Activated CD4-positive, alpha-beta T cell treated with anti-CD3 and anti-CD28 coated beads, Interleukin-2, amount 50 U/mL, for 24 hours (primary cell): ENCODE measurements around the gene BCKDHA.
"Not testable (repeated sequence)": the region's sequence is repeated elsewhere in the genome, so short reads cannot be mapped to it uniquely, and the experiment has no call there.

ENCODE experiments used
- DNase-seq, 2 donors: peaks; one replicate each; pipeline ENCODE4 v3.0.0-alpha.2; 2020; ENCODE audit warnings: low read depth in 1 of 2, low spot score in 1 of 2

Gene BCKDHA

GRCh38 chr19:41425174-41426115 is 27.8 kb downstream of the BCKDHA start:
- no peak for DNase-seq

DNA sequence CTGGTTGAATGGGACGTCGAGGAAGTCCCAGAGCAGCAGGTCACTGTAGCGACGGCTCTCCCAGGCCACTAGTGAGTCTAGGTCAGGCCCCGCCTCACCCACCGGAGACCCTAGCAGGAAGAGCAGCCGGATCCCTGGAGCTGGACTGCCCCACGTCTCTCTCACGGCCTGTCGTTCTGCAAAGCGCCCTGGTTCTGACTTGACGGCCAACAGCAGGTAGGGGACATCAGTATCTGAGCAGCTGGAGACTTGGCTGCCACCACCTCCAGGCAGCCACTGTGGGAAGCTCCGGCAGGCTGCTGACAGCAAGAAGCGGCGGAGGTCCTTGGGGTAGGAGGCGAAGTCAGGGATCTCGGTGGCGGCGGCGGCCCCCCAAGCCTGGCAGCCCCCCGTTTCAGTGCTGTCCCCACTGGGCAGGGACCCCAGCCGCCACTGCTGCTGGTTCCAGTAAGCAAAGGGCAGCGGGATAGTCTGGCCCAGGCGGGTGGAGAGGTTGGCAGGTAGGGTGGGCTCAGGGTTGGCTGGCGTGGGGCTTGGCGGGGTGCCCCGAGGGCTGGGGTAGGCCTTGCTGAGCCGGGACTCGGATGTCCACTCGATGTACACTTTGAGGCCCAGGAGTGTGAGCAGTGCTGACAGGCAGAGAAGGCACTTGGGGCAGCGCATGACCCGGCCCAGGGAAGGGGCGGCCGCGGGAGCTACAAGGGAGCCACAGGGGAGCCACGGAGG is 28.7 kb downstream of the BCKDHA start:
- DNase-seq, result no peak

DNA sequence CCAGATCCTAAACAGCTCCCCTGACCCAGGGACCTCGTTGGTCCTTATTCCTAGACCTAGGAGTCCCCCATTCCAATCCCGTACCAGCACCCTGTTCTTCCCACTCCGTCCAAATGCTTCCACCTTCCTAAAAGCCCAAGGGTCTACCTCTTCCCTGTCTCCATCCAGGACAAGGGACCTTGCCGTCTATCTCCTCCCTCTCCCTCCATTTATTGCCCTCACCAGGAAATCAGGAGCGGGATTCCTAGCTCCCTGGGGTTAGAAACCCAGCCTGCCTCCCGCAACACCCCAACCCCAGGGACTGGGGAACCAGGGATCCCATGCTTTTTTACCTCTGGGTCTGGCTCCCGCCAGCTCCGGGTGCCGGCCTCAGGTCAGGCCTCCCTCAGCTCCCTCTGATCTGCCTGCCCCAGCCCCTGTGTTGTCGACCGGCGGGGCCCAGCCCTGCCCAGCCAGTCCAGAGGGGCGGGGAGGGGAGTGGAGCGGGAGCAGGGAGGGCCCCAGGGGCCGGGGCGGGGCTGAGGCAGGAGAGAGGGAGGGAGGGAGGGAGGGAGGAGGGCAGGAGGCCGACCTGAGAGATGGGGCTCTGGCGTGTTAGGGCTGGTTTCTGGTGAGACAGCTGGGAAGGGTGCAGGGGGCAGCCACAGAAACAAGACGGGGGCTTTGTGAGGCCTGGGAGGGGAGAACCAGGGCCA is 29.5 kb downstream of the BCKDHA start, which contains the start of gene B3GNT8:
TSS of gene B3GNT8 (minus strand) at position 423 of the 695 bp plus-strand sequence. CDS start 596 bp downstream, outside the sequence.
- DNase-seq, result peak in 1 of 2 donors; percentile 21

GRCh38 chr19:41427647-41428480 is 30.2 kb downstream of the BCKDHA start:
- no peak for DNase-seq

DNA sequence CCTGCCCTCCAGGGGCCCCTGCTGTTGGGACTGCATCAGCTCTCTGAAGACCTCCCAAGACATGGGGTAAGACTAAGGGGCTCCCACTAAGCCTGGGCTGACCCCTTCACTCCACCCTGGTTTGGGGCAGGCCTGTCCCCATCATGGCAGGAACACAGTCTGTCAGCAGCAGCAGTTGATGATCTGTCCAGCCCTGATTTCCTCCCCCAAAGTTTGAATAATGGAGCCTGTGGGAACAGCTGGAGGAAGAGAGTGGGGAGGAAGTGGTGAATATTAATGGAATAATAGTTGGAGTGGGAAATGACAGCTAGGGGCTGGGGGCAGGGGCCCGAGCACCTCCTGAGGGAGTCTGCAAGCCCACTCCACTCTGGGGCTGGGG is 30.9 kb downstream of the BCKDHA start:
- DNase-seq, result no peak

- DNase-seq, result no peak
Observed at GRCh38 chr19:41430922-41431321, 33.3 kb downstream of the BCKDHA start.

GRCh38 chr19:41431426-41432386 is 34.1 kb downstream of the BCKDHA start:
- DNase-seq, result no peak

- no peak for DNase-seq
Observed at GRCh38 chr19:41433171-41433570, 35.6 kb downstream of the BCKDHA start.

DNA sequence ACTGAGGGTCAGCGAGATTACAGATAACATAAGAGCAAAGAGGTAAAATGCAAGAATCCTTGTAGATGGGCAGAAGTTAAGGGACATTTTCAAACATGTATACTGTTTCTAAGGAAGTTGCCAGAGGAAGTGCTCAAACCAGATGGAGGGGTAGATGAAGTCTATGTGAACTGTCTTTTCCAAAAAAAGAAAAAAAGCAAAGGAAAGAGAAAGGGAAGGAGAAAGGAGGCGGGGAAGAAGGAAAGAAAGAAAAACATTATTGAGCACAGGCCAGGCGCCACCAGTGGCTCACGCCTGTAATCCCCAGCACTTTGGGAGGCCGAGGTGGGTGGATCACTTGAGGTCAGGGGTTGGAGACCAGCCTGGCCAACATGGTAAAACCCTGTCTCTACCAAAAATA is 36.8 kb downstream of the BCKDHA start:
- DNase-seq, result no peak

- DNase-seq, result not testable (repeated sequence)
Observed at GRCh38 chr19:41435376-41435775, 37.8 kb downstream of the BCKDHA start.

GRCh38 chr19:41435936-41436673 is 38.5 kb downstream of the BCKDHA start:
- no peak for DNase-seq

DNA sequence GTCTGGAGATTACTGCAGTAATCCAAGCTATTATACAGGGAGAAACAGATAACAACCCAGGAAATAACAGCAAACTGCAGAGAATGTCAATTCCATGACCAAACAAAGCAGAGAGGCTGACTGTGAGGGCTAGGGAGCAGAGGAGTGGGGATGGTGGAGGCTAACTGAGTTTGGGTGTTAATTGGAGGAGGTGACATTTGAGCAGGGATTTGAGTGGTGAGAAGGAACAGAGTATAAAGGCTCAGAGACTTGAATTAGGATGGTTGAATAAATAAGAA is 39.0 kb downstream of the BCKDHA start:
- no peak for DNase-seq

GRCh38 chr19:41437944-41438574 is 40.4 kb downstream of the BCKDHA start:
- no peak for DNase-seq

- DNase-seq, result peak; percentile 87 to 96
Observed at GRCh38 chr19:41439441-41440222, 42.0 kb downstream of the BCKDHA start, which contains the start of gene DMAC2. Gene DMAC2 (minus strand): TSS chr19:41439912. CDS start chr19:41439899, 13 bp downstream.

DNA sequence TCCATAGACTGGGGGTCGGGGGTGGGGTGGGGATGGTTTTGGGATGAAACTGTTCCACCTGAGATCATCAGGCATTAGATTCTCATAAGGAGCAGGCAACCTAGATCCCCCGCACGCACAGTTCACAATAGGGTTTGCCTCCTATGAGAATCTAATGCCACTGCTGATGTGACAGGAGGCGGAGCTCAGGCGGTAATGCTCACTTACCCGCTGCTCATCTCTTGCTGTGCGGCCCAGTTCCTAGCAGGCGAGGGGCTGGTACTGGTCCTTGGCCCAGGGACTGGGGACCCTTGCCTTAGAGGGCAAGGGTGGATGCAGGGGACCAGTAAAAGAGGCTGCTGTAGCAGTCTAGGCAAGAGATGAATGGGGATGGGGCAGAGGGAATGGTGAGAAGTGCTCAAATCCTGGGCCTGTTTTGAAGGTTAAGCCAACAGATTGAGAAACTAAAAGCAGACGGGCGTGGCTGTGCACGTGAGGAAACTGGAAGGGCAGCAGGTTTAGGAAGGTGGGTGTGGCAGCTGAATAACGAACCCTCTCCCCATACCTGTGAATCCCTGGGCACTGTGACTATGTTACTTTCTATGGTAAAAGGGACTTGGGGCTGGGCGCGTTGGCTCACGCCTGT is 43.8 kb downstream of the BCKDHA start:
- no peak for DNase-seq

GRCh38 chr19:41442473-41443355 is 45.1 kb downstream of the BCKDHA start, which contains the start of gene ERICH4:
Gene ERICH4 (plus strand): TSS chr19:41443156. CDS start chr19:41443170, 14 bp downstream.
- no peak for DNase-seq
